ENCODE results near the gene MED8. TPM values are rescaled to one million over a fixed set of nuclear protein-coding genes. Genes with fewer than 3 reads are reported as not detected.
"Not testable (repeated sequence)": the region's sequence is repeated elsewhere in the genome, so short reads cannot be mapped to it uniquely, and the experiment has no call there.

Gene MED8
- total and polyA plus RNA-seq, 7 donors: 15.4 to 44.5 (median 18.2) TPM

DNA sequence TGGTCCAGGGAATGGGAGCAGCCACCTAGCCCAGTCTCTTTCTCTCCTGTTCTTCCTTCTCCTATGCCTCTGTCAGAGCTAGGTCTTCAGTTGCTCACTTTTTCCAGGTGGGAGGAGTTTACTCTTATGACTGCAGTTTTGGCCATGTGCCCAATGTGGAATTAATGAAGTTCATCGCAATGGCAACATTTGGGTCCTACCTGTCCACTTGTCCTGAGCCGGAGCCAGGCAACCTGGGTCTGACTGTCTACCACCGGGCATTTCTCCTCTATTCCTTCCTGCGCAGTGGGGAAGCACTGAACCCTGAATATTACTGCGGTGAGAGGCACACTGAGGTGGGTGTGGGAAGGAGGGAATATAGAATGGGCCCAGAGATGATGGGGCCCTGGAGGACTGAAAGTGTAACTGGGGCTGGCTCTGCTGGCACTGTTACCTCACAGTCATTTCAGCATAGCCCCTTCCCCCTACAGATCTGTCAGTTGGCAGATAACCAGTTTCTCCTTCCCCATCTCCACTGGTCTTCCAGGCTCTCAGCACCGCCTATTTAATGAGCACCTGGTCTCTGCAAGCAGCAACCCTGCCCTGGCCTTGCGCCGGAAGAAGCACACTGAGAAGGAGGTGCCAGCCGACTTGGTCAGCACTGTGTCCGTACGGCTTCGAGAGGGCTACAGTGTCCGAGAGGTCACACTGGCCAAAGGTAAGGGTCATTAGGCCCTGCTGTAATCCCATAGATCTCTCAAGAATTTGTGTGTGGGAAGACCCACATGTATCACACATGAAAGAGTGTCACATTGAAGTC lies 30.2 kb upstream of the MED8 start:
- no peak overlapping the region for H3K27ac ChIP-seq
- ATAC-seq (no peak), DNase-seq (no peak)
- H3K4me3 ChIP-seq: no peak overlapping the region
- no peaks in the 10 kb centered on the region for H3K4me1 ChIP-seq
- intact Hi-C loops (cut with DNase I): loop anchor here in 1 of 2 donors (5.0 kb wide), 1 partner anchor 193 kb away; no protein-coding TSS in a partner anchor
- TF ChIP-seq, protein P1, sequence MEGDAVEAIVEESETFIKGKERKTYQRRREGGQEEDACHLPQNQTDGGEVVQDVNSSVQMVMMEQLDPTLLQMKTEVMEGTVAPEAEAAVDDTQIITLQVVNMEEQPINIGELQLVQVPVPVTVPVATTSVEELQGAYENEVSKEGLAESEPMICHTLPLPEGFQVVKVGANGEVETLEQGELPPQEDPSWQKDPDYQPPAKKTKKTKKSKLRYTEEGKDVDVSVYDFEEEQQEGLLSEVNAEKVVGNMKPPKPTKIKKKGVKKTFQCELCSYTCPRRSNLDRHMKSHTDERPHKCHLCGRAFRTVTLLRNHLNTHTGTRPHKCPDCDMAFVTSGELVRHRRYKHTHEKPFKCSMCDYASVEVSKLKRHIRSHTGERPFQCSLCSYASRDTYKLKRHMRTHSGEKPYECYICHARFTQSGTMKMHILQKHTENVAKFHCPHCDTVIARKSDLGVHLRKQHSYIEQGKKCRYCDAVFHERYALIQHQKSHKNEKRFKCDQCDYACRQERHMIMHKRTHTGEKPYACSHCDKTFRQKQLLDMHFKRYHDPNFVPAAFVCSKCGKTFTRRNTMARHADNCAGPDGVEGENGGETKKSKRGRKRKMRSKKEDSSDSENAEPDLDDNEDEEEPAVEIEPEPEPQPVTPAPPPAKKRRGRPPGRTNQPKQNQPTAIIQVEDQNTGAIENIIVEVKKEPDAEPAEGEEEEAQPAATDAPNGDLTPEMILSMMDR (IDR thresholded peaks at IDR 0.05): no peak
- WGBS, 3 donors: 93 to 97% (median 93%) methylated on average over 13 of the region's 13 CpGs
- peaks cover 6 to 93% of the 10 kb centered on the region in 2 donors for H3K36me3 ChIP-seq (ENCODE audit: insufficient read depth in 1 of 2, low read depth in 1 of 2)
- H3K9me3 ChIP-seq: no peaks in the 10 kb centered on the region
- no peaks in the 10 kb centered on the region for H3K27me3 ChIP-seq (ENCODE audit: insufficient read depth in 3 of 3, low read length in 2 of 3)

DNA sequence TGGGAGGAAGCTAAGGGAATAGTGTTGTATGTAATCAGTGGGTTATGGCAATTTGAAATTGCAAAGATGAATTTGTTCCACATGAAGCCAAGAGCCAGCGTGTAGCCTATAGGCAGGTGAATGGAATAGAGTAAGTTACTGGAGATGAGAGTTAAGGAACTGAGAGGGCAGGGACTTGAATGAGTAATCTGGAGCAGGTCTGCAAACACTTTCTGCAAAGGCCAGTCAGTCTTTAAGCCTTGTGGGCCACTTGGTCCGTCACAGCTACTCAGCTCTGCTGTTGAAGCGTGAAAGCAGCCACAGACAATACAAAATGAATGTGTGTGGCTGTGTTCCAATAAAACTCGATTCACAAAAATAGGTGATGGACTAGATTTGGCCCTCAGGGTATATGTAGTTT lies 29.3 kb upstream of the MED8 start:
- intact Hi-C loops (cut with DNase I): loop anchor here in 1 of 2 donors (5.0 kb wide), 1 partner anchor 192 kb away; no protein-coding TSS in a partner anchor
- 88 to 93% (median 90%) methylated on average over 4 of the region's 4 CpGs for WGBS, 3 donors
- Histone ChIP-seq H3K27ac (no peak overlapping the region), H3K27me3 (ENCODE audit: insufficient read depth in 3 of 3, low read length in 2 of 3) (no peaks in the 10 kb centered on the region), H3K36me3 (ENCODE audit: insufficient read depth in 1 of 2, low read depth in 1 of 2) (peaks cover 4 to 84% of the 10 kb centered on the region in 2 donors), H3K4me1 (no peaks in the 10 kb centered on the region), H3K9me3 (no peaks in the 10 kb centered on the region), H3K4me3 (no peak overlapping the region)
- TF ChIP-seq, protein P1 (IDR thresholded peaks at IDR 0.05): no peak
- no peak for ATAC-seq
- no peak for DNase-seq

DNA sequence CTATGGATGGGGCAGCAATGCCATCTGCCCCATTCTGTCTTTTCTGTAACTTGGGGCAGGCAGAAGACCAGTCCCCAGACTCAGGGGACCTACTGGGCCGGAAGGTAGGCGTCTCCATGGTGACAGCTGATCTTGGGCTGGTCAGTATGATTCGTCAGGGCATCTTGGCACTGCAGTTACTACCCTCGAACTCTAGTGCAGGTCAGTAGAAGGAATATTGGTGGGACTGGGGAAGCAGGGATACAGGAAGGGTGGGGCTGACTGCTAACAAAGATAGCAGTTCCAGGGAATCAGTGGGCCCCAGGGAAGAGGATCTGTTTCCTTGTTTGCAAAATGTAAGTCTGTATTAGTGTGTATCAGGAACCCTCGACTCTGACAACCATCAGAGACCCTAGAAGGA lies 26.3 kb upstream of the MED8 start:
- Histone ChIP-seq H3K9me3 (no peaks in the 10 kb centered on the region), H3K27ac (no peak overlapping the region), H3K4me3 (no peak overlapping the region), H3K36me3 (ENCODE audit: insufficient read depth in 1 of 2, low read depth in 1 of 2) (peaks cover 8 to 79% of the 10 kb centered on the region in 2 donors), H3K4me1 (no peaks in the 10 kb centered on the region), H3K27me3 (ENCODE audit: insufficient read depth in 3 of 3, low read length in 2 of 3) (no peaks in the 10 kb centered on the region)
- DNase-seq (no peak), ATAC-seq (no peak)
- TF ChIP-seq, protein P1 (IDR thresholded peaks at IDR 0.05): no peak
- intact Hi-C loops (cut with DNase I): loop anchor here (2.0 to 5.0 kb wide), 2 partner anchors 187 to 189 kb away; no protein-coding TSS in a partner anchor
- WGBS, 3 donors: 71 to 81% (median 76%) methylated on average over 5 of the region's 5 CpGs

DNA sequence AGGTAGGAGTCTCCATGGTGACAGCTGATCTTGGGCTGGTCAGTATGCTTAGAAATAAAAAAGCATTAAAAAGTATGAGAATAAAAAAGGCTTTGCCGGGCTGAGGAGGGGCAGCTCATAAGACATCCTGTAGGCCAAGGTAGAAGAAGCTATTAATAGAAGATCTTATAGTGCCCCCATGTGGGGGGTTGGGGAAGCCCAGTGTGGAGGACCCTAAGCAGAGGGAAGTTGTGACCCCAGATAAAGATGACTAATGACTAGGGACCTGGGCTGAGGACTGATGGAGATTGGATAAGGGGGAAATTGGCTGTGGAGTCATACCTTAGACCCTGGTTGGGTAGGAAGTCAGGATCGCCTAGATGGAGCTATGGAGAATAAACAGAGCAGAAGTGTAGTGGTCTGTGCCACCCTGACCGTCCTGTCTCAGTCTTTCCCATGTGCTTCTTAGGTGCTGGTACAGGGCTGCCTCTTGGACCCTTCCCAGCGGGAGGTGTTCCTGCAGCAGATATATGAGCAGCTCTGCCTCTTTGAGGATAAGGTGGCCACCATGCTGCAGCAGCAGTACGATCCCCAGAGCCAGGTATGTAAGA lies 25.1 kb upstream of the MED8 start:
- intact Hi-C loops (cut with DNase I): loop anchor here (2.0 to 5.0 kb wide), 2 partner anchors 186 to 187 kb away; no protein-coding TSS in a partner anchor
- peak in 1 of 2 donors; percentile 48 for DNase-seq

DNA sequence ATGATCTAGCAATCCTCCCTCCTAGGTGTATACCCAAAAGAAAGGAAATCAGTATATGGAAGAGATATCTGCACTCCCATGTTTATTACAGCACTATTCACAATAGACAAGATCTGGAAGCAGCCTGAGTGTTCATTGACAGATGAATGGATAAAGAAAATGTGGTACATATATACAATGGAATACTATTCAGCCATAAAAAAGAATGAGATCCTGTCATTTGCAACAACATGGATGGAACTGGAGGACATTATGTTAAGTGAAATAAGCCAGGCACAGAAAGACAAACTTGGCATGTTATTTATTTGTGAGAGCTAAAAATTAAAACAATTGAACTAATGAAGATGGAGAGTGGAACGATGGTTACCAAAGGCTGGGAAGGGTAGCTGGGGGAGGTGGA lies 23.8 kb upstream of the MED8 start:
- intact Hi-C loops (cut with DNase I); ATAC-seq; H3K27me3 ChIP-seq (ENCODE audit: insufficient read depth in 3 of 3, low read length in 2 of 3); H3K9me3 ChIP-seq; H3K4me1 ChIP-seq; H3K27ac ChIP-seq; H3K4me3 ChIP-seq; DNase-seq: not testable (repeated sequence)
- H3K36me3 ChIP-seq (ENCODE audit: insufficient read depth in 1 of 2, low read depth in 1 of 2): peaks cover 8 to 78% of the 10 kb centered on the region in 2 donors
- WGBS, 3 donors: 97 to 100% (median 97%) methylated on average over 1 of the region's 1 CpG

More for the DNA sequence above, 25.1 kb upstream of the MED8 start:
- peak; percentile 68 to 89 (median 82) for ATAC-seq
- H3K9me3 ChIP-seq: no peaks in the 10 kb centered on the region
- H3K27ac ChIP-seq: no peak overlapping the region
- WGBS, 3 donors: 82 to 89% (median 87%) methylated on average over 5 of the region's 5 CpGs
- TF ChIP-seq, protein P1 (IDR thresholded peaks at IDR 0.05): peak; percentile 59
- no peaks in the 10 kb centered on the region for H3K27me3 ChIP-seq (ENCODE audit: insufficient read depth in 3 of 3, low read length in 2 of 3)
- no peak overlapping the region for H3K4me3 ChIP-seq
- H3K4me1 ChIP-seq: no peaks in the 10 kb centered on the region
- peaks cover 8 to 78% of the 10 kb centered on the region in 2 donors for H3K36me3 ChIP-seq (ENCODE audit: insufficient read depth in 1 of 2, low read depth in 1 of 2)

Data from psoas muscle (tissue), 8 donors.